GM19372 (cell line): ENCODE data around the gene GLRX2.
A peak's percentile ranks its signal among the peaks of the same experiment; 100 is the strongest.

Experiments used
- ATAC-seq: cut with Tn5 transposase; IDR thresholded peaks from one replicate; pipeline ENCODE4 v1.9.1; 2021; ENCODE audit warnings: mild to moderate bottlenecking, low read depth, moderate library complexity; ENCODE audit not compliant: unreplicated experiment

Gene GLRX2

GRCh38 chr1:193113258-193113991 lies 8.2 kb upstream of the GLRX2 start:
- ATAC-seq: no peak

- no peak for ATAC-seq
Measured at GRCh38 chr1:193111641-193112090, 6.5 kb upstream of the GLRX2 start.

- no peak for ATAC-seq
Measured at GRCh38 chr1:193110864-193111263, 5.7 kb upstream of the GLRX2 start.

- no peak for ATAC-seq
Measured at GRCh38 chr1:193110246-193110645, 5.0 kb upstream of the GLRX2 start.

- ATAC-seq: no peak
Measured at GRCh38 chr1:193109619-193110018, 4.4 kb upstream of the GLRX2 start.

GRCh38 chr1:193108471-193108870 lies 3.3 kb upstream of the GLRX2 start:
- no peak for ATAC-seq

- no peak for ATAC-seq
Measured at GRCh38 chr1:193105821-193106177, 585 bp upstream of the GLRX2 start.

GRCh38 chr1:193104502-193104906 lies 710 bp downstream of the GLRX2 start:
- ATAC-seq: peak; percentile 36

GRCh38 chr1:193103759-193104501 lies 1.3 kb downstream of the GLRX2 start:
- no peak for ATAC-seq

- ATAC-seq: no peak
Measured at GRCh38 chr1:193102662-193103061, 2.6 kb downstream of the GLRX2 start.

GRCh38 chr1:193094112-193094511 lies 11.1 kb downstream of the GLRX2 start:
- ATAC-seq: no peak

GRCh38 chr1:193090865-193091264 lies 14.3 kb downstream of the GLRX2 start:
- no peak for ATAC-seq

GRCh38 chr1:193087893-193088292 lies 17.3 kb downstream of the GLRX2 start:
- no peak for ATAC-seq

GRCh38 chr1:193086342-193086741 lies 18.9 kb downstream of the GLRX2 start:
- no peak for ATAC-seq

- no peak for ATAC-seq
Measured at GRCh38 chr1:193085263-193085662, 20.0 kb downstream of the GLRX2 start.

GRCh38 chr1:193083365-193084088 lies 21.7 kb downstream of the GLRX2 start:
- peak; percentile 94 for ATAC-seq

GRCh38 chr1:193079187-193079586 lies 26.0 kb downstream of the GLRX2 start:
- ATAC-seq: no peak

- no peak for ATAC-seq
Measured at GRCh38 chr1:193077991-193078390, 27.2 kb downstream of the GLRX2 start.

- peak; percentile 58 for ATAC-seq
Measured at GRCh38 chr1:193070942-193071341, 34.3 kb downstream of the GLRX2 start.

- peak; percentile 48 for ATAC-seq
Measured at GRCh38 chr1:193070386-193070753, 34.8 kb downstream of the GLRX2 start.

- ATAC-seq: peak; percentile 42
Measured at GRCh38 chr1:193069748-193070385, 35.3 kb downstream of the GLRX2 start.
